Astrocyte (in vitro differentiated cells and primary cell): Measurements from ENCODE around the gene EFCAB6. TPM values are rescaled to one million over a fixed set of nuclear protein-coding genes. Genes with fewer than 3 reads are reported as not detected.

Source experiments
- DNase-seq: peaks from one replicate; pipeline ENCODE4 v3.0.0-alpha.2; 2010; ENCODE audit warnings: low read depth
- FAIRE-seq: peaks from 2 replicates; lab custom pipeline; 2011; peaks lifted over from hg19 to GRCh38; lab: Jason Lieb, UNC
- H2AFZ ChIP-seq: 2 replicates; pipeline ENCODE4 v1.6.0; 2012; ENCODE audit warnings: low read depth, low read length, inconsistent platforms
- H3K27ac ChIP-seq: 2 replicates; pipeline ENCODE4 v1.5.1; 2011; ENCODE audit warnings: low read depth, low read length, inconsistent platforms
- H3K27me3 ChIP-seq: 2 replicates; pipeline ENCODE4 v1.6.0; 2011; ENCODE audit warnings: low read length, inconsistent platforms; ENCODE audit not compliant: insufficient read depth
- H3K36me3 ChIP-seq: 2 replicates; pipeline ENCODE4 v1.5.1; 2011; ENCODE audit warnings: low read length, inconsistent platforms; ENCODE audit not compliant: insufficient read depth
- H3K4me1 ChIP-seq: 2 replicates; pipeline ENCODE4 v1.5.1; 2011; ENCODE audit warnings: low read length, inconsistent platforms; ENCODE audit not compliant: insufficient read depth
- H3K4me2 ChIP-seq: 2 replicates; pipeline ENCODE4 v1.6.0; 2012; ENCODE audit warnings: low read length, inconsistent platforms
- H3K4me3 ChIP-seq: 2 replicates; pipeline ENCODE4 v1.5.1; 2011; ENCODE audit warnings: low read depth, mild to moderate bottlenecking, low read length, inconsistent platforms; ENCODE audit not compliant: insufficient read depth
- H3K79me2 ChIP-seq: 2 replicates; pipeline ENCODE4 v1.6.0; 2012; ENCODE audit warnings: mild to moderate bottlenecking, low read length, inconsistent platforms; ENCODE audit not compliant: insufficient read depth
- H3K9ac ChIP-seq: 2 replicates; pipeline ENCODE4 v1.6.0; 2012; ENCODE audit warnings: mild to moderate bottlenecking, low read length, inconsistent platforms
- H3K9me3 ChIP-seq: 2 replicates; pipeline ENCODE4 v1.5.1; 2012; ENCODE audit warnings: low read depth, mild to moderate bottlenecking, low read length, inconsistent platforms; ENCODE audit not compliant: insufficient read depth
- H4K20me1 ChIP-seq: 2 replicates; pipeline ENCODE4 v1.6.0; 2012; ENCODE audit warnings: low read length, inconsistent platforms; ENCODE audit not compliant: insufficient read depth
- H3K27ac Mint-ChIP-seq: one replicate; pipeline ENCODE4 v1.8.0; 2021; ENCODE audit warnings: mild to moderate bottlenecking, mixed read lengths; ENCODE audit not compliant: unreplicated experiment
- H3K27me3 Mint-ChIP-seq: one replicate; pipeline ENCODE4 v1.8.0; 2021; ENCODE audit warnings: low read depth, mixed read lengths; ENCODE audit not compliant: unreplicated experiment
- H3K36me3 Mint-ChIP-seq: one replicate; pipeline ENCODE4 v1.8.0; 2021; ENCODE audit warnings: low read depth, mixed read lengths; ENCODE audit not compliant: unreplicated experiment
- H3K4me1 Mint-ChIP-seq: one replicate; pipeline ENCODE4 v1.8.0; 2021; ENCODE audit warnings: low read depth, mixed read lengths; ENCODE audit not compliant: unreplicated experiment
- H3K4me3 Mint-ChIP-seq: one replicate; pipeline ENCODE4 v1.8.0; 2021; ENCODE audit warnings: mild to moderate bottlenecking, moderate library complexity, mixed read lengths; ENCODE audit not compliant: unreplicated experiment
- H3K9me3 Mint-ChIP-seq: one replicate; pipeline ENCODE4 v1.8.0; 2021; ENCODE audit warnings: mild to moderate bottlenecking, mixed read lengths; ENCODE audit not compliant: unreplicated experiment
- CTCF ChIP-seq: IDR thresholded peaks from 2 replicates; pipeline ENCODE4 v1.5.1; 2011; ENCODE audit warnings: low read depth, mild to moderate bottlenecking, inconsistent platforms, low read length, moderate library complexity; ENCODE audit not compliant: insufficient read depth
- EZH2 ChIP-seq: IDR thresholded peaks from 2 replicates; pipeline ENCODE4 v1.6.1; 2012; ENCODE audit warnings: mild to moderate bottlenecking, low read length, inconsistent platforms; ENCODE audit not compliant: insufficient read depth
- total RNA-seq: library from RNA; stranded (reverse); gene quantifications from 2 replicates; pipeline ENCODE4 v1.2.1, GENCODE V29; 2021

EFCAB6 gene
- total RNA-seq, 1 donor from 2014 or later, result 1.2 TPM

GRCh38 chr22:43543522-43544288 is 268.4 kb downstream of the EFCAB6 start:
- no peak overlapping the region for H2AFZ ChIP-seq
- no peaks in the 10 kb centered on the region for H3K27me3 ChIP-seq
- Mint-ChIP-seq H3K9me3 (no peaks in the 10 kb centered on the region), H3K27ac (no peak overlapping the region), H3K4me1 (no peaks in the 10 kb centered on the region), H3K4me3 (no peak overlapping the region), H3K27me3 (peaks cover 35% of the 10 kb centered on the region), H3K36me3 (no peaks in the 10 kb centered on the region)
- no peaks in the 10 kb centered on the region for H3K4me1 ChIP-seq
- TF ChIP-seq CTCF, result no peak
- TF ChIP-seq EZH2, result no peak
- H3K4me3 ChIP-seq, result no peak overlapping the region
- H3K79me2 ChIP-seq, result no peaks in the 10 kb centered on the region
- H3K36me3 ChIP-seq, result no peaks in the 10 kb centered on the region
- H4K20me1 ChIP-seq, result no peaks in the 10 kb centered on the region
- DNase-seq, result no peak
- H3K27ac ChIP-seq, result no peak overlapping the region
- H3K4me2 ChIP-seq, result no peak overlapping the region
- H3K9me3 ChIP-seq, result no peaks in the 10 kb centered on the region
- no peak for FAIRE-seq
- H3K9ac ChIP-seq, result no peak overlapping the region

- H3K36me3 Mint-ChIP-seq, result no peaks in the 10 kb centered on the region
These were observed 269.2 kb downstream of the EFCAB6 start for GRCh38 chr22:43542681-43543521.

More at GRCh38 chr22:43542681-43543521, 269.2 kb downstream of the EFCAB6 start:
- no peaks in the 10 kb centered on the region for H3K79me2 ChIP-seq
- no peaks in the 10 kb centered on the region for H3K9me3 Mint-ChIP-seq
- H3K4me1 Mint-ChIP-seq, result no peaks in the 10 kb centered on the region
- no peak overlapping the region for H3K27ac Mint-ChIP-seq
- no peaks in the 10 kb centered on the region for H3K36me3 ChIP-seq
- H3K4me3 Mint-ChIP-seq, result no peak overlapping the region
- H3K4me2 ChIP-seq, result no peak overlapping the region
- no peak overlapping the region for H2AFZ ChIP-seq
- no peak overlapping the region for H3K4me3 ChIP-seq
- peaks cover 39% of the 10 kb centered on the region for H3K27me3 Mint-ChIP-seq
- FAIRE-seq, result no peak
- no peaks in the 10 kb centered on the region for H3K4me1 ChIP-seq
- no peaks in the 10 kb centered on the region for H4K20me1 ChIP-seq
- DNase-seq, result no peak
- H3K9ac ChIP-seq, result no peak overlapping the region
- H3K27ac ChIP-seq, result no peak overlapping the region
- H3K9me3 ChIP-seq, result no peaks in the 10 kb centered on the region
- no peaks in the 10 kb centered on the region for H3K27me3 ChIP-seq
- TF ChIP-seq EZH2 (no peak), CTCF (no peak)
